Tibial nerve (tissue), 4 donors: ENCODE measurements around the gene TRAPPC13.

Source experiments
- CTCF ChIP-seq, 5 experiments: fragments of 200-600 bp in 3 of 5; fragments of 450-650 bp in 2 of 5; sonication (generic) in 3 of 5; IDR thresholded peaks; one replicate each; pipeline ENCODE4 v1.5.1; 2016 to 2019; ENCODE audit warnings: antibody characterized with exemption in 5 of 5, mild to moderate bottlenecking in 3 of 5, moderate library complexity in 2 of 5
- EP300 ChIP-seq, 2 donors: sonication (generic); formaldehyde crosslinking; IDR thresholded peaks; one replicate each; pipeline ENCODE4 v1.6.1; 2017; ENCODE audit warnings: antibody characterized with exemption in 2 of 2, mild to moderate bottlenecking in 1 of 2

- TF ChIP-seq CTCF (IDR thresholded peaks at IDR 0.05) (no peak), EP300 (IDR thresholded peaks at IDR 0.05) (no peak)
Observed at GRCh38 chr5:65646938-65647337, 22.1 kb downstream of the TRAPPC13 start.
